H1 (cell line): ENCODE data around the gene TMEM223. TPM values are rescaled to one million over a fixed set of nuclear protein-coding genes. Genes with fewer than 3 reads are reported as not detected.

Source experiments
- POLR2AphosphoS5 ChIP-seq: IDR thresholded peaks from 2 replicates; pipeline ENCODE4 v1.6.1; 2011; ENCODE audit warnings: low read depth, low read length
- SIX5 ChIP-seq: IDR thresholded peaks from 2 replicates; pipeline ENCODE4 v1.6.1; 2011; ENCODE audit warnings: mild to moderate bottlenecking, low read depth, low read length
- TEAD4 ChIP-seq: IDR thresholded peaks from 2 replicates; pipeline ENCODE4 v1.6.1; 2012; ENCODE audit warnings: low read depth, low read length, inconsistent platforms, mixed read lengths
- polyA plus RNA-seq, 7 experiments: library from polyadenylated mRNA; depleted of rRNA in 3 of 7; stranded (reverse) in 5 of 7; unstranded in 2 of 7; fragments of >200 nt in 5 of 7; fragments of 200-250 nt in 2 of 7; gene quantifications; 1 replicate in 5 of 7; 2 replicates in 1 of 7; 4 replicates in 1 of 7; pipeline versions ENCODE4 v1.2.1 to v1.2.3, GENCODE V29; 2011 to 2013; ENCODE audit warnings: missing spikeins in 2 of 7, mixed read lengths in 2 of 7
- total RNA-seq: library from RNA; stranded (reverse); fragmentation: NEBNext Ultra II Directional; extraction: Animal tissue kit (Norgen Biotek cat#: 25700); gene quantifications from 2 replicates; pipeline ENCODE4 v1.2.1, GENCODE V29; 2021
- TF ChIP-seq, protein P1 (sequence below): fragments of 300-600 bp; sonication (generic); IDR thresholded peaks from 2 replicates; pipeline ENCODE4 v1.7.1; 2012; ENCODE audit warnings: low read length, moderate library complexity, mild to moderate bottlenecking, inconsistent platforms; ENCODE audit not compliant: insufficient replicate concordance
- TF ChIP-seq, protein P2 (sequence below): IDR thresholded peaks from 2 replicates; pipeline ENCODE4 v1.6.1; 2011; ENCODE audit warnings: low read depth, mild to moderate bottlenecking, low read length; ENCODE audit not compliant: insufficient read depth
- TF ChIP-seq, protein P3 (sequence below): IDR thresholded peaks from 2 replicates; pipeline ENCODE4 v1.6.1; 2012; ENCODE audit warnings: low read length, inconsistent platforms
- TF ChIP-seq, protein P4 (sequence below), 3 experiments: IDR thresholded peaks; 1 replicate in 2 of 3; 2 replicates in 1 of 3; pipeline versions ENCODE4 v1.5.1 to v1.6.1; 2011; ENCODE audit warnings: low read length in 3 of 3, mild to moderate bottlenecking in 3 of 3, inconsistent platforms in 2 of 3, low read depth in 1 of 3, moderate library complexity in 1 of 3; ENCODE audit not compliant: insufficient read depth in 1 of 3; ENCODE audit errors: control extremely low read depth in 1 of 3

TMEM223 gene
- total and polyA plus RNA-seq, 2 of the 8 experiments (the other 6 are each of a cell fraction or from before 2014, with no cell fraction given) = 22.9 to 64.1 TPM

DNA sequence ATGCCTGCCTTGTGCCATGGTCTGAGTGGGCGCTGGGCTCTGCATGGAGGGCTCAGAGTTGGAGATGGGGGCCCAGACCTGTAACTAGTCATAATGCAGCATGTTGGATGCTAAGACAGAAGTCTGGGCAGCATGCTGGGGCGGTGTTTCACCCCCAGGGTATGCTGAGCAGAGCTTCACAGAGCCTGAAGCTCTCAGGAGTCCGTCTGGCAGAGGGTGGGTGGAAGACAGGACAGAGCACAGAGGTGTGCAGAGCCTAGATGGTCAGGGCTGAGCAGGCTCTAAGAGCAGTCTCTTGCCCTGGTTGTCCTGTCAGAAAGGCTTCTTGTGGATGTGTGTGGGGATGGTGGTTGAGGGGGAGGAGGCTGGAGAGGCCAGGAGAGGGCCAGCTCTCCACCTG is 13.4 kb downstream of the TMEM223 start (continued):
- TF ChIP-seq, protein P1, sequence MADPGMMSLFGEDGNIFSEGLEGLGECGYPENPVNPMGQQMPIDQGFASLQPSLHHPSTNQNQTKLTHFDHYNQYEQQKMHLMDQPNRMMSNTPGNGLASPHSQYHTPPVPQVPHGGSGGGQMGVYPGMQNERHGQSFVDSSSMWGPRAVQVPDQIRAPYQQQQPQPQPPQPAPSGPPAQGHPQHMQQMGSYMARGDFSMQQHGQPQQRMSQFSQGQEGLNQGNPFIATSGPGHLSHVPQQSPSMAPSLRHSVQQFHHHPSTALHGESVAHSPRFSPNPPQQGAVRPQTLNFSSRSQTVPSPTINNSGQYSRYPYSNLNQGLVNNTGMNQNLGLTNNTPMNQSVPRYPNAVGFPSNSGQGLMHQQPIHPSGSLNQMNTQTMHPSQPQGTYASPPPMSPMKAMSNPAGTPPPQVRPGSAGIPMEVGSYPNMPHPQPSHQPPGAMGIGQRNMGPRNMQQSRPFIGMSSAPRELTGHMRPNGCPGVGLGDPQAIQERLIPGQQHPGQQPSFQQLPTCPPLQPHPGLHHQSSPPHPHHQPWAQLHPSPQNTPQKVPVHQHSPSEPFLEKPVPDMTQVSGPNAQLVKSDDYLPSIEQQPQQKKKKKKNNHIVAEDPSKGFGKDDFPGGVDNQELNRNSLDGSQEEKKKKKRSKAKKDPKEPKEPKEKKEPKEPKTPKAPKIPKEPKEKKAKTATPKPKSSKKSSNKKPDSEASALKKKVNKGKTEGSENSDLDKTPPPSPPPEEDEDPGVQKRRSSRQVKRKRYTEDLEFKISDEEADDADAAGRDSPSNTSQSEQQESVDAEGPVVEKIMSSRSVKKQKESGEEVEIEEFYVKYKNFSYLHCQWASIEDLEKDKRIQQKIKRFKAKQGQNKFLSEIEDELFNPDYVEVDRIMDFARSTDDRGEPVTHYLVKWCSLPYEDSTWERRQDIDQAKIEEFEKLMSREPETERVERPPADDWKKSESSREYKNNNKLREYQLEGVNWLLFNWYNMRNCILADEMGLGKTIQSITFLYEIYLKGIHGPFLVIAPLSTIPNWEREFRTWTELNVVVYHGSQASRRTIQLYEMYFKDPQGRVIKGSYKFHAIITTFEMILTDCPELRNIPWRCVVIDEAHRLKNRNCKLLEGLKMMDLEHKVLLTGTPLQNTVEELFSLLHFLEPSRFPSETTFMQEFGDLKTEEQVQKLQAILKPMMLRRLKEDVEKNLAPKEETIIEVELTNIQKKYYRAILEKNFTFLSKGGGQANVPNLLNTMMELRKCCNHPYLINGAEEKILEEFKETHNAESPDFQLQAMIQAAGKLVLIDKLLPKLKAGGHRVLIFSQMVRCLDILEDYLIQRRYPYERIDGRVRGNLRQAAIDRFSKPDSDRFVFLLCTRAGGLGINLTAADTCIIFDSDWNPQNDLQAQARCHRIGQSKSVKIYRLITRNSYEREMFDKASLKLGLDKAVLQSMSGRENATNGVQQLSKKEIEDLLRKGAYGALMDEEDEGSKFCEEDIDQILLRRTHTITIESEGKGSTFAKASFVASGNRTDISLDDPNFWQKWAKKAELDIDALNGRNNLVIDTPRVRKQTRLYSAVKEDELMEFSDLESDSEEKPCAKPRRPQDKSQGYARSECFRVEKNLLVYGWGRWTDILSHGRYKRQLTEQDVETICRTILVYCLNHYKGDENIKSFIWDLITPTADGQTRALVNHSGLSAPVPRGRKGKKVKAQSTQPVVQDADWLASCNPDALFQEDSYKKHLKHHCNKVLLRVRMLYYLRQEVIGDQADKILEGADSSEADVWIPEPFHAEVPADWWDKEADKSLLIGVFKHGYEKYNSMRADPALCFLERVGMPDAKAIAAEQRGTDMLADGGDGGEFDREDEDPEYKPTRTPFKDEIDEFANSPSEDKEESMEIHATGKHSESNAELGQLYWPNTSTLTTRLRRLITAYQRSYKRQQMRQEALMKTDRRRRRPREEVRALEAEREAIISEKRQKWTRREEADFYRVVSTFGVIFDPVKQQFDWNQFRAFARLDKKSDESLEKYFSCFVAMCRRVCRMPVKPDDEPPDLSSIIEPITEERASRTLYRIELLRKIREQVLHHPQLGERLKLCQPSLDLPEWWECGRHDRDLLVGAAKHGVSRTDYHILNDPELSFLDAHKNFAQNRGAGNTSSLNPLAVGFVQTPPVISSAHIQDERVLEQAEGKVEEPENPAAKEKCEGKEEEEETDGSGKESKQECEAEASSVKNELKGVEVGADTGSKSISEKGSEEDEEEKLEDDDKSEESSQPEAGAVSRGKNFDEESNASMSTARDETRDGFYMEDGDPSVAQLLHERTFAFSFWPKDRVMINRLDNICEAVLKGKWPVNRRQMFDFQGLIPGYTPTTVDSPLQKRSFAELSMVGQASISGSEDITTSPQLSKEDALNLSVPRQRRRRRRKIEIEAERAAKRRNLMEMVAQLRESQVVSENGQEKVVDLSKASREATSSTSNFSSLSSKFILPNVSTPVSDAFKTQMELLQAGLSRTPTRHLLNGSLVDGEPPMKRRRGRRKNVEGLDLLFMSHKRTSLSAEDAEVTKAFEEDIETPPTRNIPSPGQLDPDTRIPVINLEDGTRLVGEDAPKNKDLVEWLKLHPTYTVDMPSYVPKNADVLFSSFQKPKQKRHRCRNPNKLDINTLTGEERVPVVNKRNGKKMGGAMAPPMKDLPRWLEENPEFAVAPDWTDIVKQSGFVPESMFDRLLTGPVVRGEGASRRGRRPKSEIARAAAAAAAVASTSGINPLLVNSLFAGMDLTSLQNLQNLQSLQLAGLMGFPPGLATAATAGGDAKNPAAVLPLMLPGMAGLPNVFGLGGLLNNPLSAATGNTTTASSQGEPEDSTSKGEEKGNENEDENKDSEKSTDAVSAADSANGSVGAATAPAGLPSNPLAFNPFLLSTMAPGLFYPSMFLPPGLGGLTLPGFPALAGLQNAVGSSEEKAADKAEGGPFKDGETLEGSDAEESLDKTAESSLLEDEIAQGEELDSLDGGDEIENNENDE = no peak
- TF ChIP-seq TEAD4 (no peak), SIX5 (no peak), POLR2AphosphoS5 (no peak)
- TF ChIP-seq, protein P2, sequence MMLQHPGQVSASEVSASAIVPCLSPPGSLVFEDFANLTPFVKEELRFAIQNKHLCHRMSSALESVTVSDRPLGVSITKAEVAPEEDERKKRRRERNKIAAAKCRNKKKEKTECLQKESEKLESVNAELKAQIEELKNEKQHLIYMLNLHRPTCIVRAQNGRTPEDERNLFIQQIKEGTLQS = no peak
- TF ChIP-seq, protein P3, sequence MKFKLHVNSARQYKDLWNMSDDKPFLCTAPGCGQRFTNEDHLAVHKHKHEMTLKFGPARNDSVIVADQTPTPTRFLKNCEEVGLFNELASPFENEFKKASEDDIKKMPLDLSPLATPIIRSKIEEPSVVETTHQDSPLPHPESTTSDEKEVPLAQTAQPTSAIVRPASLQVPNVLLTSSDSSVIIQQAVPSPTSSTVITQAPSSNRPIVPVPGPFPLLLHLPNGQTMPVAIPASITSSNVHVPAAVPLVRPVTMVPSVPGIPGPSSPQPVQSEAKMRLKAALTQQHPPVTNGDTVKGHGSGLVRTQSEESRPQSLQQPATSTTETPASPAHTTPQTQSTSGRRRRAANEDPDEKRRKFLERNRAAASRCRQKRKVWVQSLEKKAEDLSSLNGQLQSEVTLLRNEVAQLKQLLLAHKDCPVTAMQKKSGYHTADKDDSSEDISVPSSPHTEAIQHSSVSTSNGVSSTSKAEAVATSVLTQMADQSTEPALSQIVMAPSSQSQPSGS = no peak
- TF ChIP-seq, protein P4, sequence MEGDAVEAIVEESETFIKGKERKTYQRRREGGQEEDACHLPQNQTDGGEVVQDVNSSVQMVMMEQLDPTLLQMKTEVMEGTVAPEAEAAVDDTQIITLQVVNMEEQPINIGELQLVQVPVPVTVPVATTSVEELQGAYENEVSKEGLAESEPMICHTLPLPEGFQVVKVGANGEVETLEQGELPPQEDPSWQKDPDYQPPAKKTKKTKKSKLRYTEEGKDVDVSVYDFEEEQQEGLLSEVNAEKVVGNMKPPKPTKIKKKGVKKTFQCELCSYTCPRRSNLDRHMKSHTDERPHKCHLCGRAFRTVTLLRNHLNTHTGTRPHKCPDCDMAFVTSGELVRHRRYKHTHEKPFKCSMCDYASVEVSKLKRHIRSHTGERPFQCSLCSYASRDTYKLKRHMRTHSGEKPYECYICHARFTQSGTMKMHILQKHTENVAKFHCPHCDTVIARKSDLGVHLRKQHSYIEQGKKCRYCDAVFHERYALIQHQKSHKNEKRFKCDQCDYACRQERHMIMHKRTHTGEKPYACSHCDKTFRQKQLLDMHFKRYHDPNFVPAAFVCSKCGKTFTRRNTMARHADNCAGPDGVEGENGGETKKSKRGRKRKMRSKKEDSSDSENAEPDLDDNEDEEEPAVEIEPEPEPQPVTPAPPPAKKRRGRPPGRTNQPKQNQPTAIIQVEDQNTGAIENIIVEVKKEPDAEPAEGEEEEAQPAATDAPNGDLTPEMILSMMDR (IDR thresholded peaks at IDR 0.05; ENCODE audit: control extremely low read depth in 1 of 3, insufficient read depth in 1 of 3, low read depth in 1 of 3, low read length in 3 of 3) = no peak
